Stimulated activated naive CD8-positive, alpha-beta T cell treated with anti-CD3 and anti-CD28 coated beads, Interleukin-15, Interleukin-2, amounts not matched to agents 100 U/mL and 50 U/mL, for 24 hours (primary cell): ENCODE results near the gene HLF.

ENCODE experiments used
- ATAC-seq: fragments of 150-1000 bp; cut with Tn5 transposase; one replicate; pipeline ENCODE4 v1.10.0; 2021
- DNase-seq: peaks from one replicate; pipeline ENCODE4 v3.0.0; 2021

The HLF gene

DNA sequence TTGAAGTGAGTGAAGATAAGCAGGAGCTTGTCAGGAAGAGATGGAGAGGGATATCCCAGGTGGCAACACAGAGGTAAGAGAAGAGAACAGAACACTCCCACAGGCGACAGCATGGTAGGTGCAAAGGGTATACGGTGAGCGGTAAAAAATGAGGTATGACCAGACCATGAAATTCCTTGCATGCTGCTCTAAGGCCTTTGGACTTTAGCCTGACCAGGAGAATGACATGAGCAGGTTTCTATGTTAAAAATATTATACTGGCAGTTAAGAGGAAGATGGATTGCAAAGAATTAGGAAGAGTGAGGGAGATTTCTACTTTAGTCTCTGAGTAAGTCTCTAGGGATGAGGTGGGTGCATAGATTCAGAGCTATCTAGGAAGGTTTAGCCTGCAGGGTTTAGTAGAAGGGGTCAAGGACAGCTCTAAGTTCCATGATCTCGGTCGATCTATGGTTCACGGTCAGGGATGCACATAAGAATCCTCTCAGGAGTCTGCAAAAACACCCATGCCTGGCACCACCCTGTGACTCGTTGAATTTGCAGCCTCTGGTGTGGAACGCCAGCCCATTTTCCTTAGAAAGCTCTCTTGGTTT, 65.7 kb downstream of the HLF start:
- DNase-seq (no peak), ATAC-seq (no peak)

DNA sequence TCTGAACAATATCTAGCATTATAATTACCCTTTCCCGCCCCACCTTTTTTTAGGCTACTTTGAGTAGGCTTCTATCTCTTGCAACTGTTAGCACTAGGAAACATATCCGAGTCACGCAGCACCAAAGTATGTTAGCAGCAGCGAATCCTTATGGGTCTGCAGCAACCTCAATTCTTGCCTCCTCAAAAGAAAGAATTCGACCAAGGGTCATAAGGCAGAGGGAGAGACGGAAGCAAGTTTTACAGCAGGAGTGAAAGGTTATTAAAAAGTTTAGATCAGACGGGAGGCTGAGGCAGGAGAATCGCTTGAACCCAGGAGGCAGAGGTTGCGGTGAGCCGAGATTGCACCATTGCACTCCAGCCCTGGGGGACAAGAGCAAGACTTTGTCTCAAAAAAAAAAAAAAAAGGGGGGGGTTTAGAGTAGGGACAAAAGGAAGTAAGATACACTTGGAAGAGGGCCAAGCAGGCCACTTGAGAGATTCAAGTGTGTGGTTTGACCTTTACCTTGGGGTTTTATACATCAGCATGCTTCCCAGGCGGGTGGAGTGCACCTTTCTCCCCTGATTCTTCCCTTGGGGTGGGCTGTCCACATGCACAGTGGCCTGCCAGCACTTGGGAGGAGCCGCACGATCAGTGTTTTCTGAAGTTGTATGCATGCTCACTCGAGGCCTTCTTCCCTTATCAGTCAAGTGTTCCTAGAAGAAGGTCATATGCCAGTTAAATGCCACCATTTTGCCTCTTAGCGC, 67.7 kb downstream of the HLF start:
- no peak for ATAC-seq

DNA sequence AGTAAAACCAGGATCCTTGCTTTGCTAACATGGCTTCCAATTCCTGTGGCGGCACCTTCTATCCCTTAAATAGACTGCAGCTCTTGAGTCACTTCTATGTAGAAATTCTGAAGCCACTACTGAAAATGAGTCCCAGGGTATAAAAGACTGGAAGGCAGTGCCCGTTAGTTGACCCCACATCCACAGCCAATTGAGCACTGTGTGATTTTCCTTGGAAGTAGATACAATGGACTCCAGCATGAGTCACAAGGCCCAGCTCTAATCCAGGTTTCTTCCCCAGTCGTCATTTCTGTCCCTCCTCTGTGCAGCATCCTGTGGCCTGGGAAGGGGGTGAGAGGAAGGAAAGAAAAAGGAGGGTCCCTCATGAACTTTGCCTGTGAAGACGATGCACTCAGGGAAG, 69.5 kb downstream of the HLF start:
- no peak for DNase-seq

More for the DNA sequence above, 67.7 kb downstream of the HLF start:
- DNase-seq = no peak

DNA sequence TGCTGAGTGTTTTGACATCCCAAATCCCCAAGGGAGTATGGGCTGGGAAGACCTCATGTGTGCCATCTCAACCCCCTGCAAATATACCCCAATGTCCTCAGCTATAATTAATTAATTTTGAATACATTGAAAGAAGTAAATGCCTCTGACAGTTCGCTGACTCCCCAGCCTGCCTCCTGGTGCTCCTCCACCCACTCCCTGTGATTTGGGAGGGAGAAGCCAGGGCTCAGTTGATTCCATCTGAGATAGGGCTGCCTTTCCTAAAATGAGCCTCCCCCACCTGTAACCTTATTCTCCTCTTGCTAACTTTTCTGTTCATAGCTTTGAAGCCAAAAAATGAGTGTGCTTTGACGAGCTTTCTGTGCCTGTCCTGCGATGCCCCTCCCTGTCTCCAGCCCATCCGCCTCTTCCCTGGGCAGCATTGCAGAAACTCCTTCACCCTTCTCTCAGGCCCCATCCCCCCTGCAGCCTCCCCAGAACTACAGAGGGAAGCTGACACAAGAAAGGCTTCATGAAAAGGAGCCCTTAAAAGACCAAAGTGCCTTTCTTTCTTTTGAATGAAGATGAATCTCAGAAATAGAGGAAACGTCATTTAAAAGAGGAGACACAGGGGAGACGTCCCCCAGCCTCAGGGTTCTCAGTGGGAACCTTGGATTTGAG, 70.3 kb downstream of the HLF start:
- ATAC-seq (no peak), DNase-seq (no peak)

More for the DNA sequence above, 69.5 kb downstream of the HLF start:
- no peak for ATAC-seq

DNA sequence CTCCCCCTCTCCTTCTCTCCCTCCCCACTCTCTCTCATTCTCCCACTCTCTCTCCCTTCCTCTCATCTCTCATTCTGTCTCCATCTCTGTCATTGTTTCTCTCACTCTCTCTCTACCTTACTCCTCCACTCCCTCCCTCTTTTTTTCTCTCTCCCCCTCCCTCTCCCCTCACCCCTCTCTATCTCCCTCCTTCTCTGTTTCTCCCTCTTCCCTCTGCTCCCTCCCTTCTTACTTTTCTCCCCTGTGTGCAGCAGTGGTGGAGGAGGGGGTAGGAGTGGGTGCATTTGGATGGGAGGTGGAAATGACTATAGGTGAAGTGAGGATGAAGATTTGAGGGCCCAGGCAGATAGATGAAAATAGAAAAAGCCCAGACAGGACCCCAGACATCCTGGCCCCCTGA, 70.9 kb downstream of the HLF start:
- DNase-seq = no peak
- ATAC-seq = no peak

DNA sequence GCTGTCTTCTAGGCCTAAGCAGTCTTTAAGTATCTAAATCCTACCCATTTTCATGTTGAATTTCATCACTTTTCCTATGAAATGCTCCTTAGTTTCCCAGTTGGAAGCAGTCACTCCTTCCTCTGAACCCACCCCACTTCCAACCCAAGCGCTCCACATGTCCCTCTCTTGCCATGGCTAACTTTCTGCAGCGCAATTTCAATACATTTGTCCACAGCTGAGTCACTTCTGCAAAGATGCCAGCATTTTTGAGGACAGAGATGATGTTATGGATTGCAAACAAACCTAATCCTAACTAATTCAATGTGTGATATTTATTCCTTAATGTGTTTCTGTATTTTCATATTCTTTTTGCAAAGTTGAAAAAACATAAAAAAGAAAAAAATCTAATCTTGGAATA, 71.7 kb downstream of the HLF start:
- no peak for DNase-seq
- ATAC-seq = no peak

DNA sequence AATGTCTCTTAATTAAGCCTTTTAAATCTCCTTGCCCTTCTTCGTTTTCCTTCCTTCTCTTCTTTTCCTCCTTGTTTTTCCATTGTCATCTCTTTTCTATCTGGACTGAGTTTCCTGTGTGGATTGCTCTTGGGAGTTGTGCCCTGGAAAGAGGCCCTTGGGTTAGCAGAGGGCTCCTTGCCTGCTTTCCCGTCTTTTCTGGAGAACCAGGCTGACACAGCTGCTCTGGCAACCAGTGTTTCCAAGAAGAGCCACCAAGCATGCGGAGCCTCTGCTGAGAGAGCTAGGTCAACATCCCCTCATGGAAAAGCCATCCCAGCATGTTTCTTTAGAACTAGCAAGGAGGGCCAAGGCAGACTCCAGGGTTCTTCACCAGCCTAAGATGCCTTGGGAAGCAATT, 75.4 kb downstream of the HLF start:
- DNase-seq (no peak), ATAC-seq (no peak)

DNA sequence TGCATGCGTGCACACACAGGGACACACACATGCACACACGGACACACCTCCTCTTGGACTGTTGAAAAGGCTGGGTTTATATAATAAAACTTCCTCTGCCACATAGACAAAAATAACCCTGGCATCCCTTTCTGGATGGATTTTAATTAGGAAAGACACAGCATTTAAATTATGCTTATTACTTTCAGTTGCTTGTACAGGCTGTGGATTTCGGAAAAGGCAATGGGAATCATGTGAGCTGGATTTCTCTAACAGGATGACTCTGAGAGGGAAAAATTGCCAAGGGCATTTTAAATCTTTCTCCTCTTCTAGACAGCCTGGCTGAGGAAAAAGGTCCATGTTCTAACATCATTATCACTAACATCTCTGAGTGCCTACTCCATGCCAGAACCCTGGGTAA, 75.9 kb downstream of the HLF start:
- DNase-seq (no peak), ATAC-seq (no peak)

DNA sequence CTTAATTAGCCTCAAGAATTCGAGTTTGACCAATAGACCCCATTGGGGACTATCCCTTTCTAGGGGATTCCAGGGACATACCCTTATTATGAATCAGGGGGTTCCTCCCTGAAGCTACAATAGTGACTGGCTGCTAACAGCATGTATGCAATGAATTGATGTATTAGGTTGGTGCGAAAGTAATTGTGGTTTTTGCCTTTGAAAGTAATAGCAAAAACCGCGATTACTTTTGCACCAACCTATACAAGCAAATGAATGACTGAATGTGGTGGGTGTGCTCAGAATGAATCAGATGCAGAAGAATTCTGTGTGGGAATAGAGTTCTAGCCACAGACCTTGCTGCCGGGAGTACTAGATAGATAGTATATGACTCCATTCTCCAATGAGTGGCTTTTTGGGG, 76.7 kb downstream of the HLF start:
- DNase-seq = no peak
- peak; percentile 67 for ATAC-seq

DNA sequence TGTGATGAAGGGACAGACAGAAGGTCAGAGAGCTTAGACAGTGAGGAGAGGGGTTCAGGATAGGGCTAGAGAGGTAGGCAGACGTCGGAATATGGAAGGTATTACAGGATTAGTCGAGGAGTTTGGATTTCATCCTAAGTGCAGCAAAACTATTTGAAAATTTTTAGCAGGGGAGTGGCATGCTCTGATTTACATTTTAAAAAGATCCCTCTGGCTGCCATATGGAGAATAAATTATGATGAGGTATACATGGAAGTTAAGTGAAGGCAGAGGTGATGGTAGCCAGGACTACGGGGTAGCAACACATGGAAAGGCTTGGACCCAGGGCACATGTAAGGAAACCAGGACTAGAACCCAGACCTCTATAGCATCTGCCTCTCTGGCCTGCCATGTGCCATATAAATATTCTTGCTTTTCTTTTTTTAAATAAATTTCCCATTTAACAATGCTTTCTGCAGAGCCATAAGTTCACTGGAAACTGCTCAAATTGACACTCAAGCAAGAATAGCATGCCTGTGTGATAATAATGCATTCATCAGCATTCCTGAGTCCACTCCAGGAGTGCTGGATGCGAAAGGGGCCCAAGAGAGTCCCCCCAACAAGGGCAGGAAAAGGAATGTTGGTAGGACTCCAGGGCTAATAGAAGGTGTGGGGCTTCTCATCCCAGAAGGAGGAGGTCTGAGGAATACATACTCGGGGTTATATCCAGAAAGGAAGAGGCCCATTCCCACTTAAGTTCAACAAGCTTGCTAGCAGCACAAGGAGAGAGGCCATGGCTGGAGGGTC, 78.2 kb downstream of the HLF start:
- ATAC-seq (no peak), DNase-seq (no peak)

DNA sequence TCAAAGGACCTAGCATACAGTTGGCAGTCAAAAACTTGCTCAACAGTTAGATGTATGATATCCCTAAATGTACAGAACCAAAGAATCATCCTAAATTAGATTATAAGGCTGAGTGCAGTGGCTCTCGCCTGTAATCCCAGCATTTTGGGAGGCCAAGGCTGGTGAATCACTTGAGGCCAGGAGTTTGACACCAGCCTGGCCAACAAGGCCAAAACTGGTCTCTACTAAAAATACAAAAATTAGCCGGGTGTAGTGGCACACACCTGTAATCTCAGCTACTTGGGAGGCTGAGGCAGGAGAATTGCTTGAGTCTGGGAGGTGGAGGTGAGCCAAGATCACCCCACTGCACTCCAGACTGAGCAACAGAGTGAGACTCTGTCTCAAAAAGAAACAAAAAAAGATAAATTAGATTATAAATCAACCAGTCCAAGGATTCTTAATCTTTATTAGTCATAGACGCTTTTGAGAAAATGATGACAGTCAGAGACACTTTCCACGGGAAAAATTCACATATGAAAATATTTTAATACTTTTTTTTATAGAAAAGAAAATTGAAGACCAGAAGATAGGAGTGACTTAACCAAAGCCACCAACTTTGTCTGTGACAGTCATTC, 79.2 kb downstream of the HLF start:
- no peak for DNase-seq
- ATAC-seq = peak; percentile 11

DNA sequence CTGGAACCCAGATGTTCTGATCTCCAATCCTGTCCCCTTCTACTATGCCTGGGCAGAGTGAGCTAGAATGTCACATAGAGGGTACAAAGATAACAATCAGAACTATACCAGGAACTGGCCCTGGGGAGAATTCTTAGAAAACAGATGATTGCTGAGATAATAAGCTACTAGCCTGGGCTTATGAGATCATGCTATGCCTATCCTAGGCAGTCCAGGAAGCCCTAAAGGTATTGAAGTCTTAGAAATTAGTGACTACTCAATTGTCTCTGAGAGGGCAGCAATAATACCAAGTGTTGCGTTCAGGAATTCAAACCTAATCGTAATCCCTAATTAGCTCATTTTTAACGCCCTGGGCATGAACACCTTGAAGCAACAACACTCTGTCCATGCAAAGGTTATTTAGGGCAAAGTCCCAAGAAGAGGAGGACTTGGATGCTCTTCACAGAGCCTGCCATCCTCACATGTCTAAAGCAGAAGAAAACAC, 79.8 kb downstream of the HLF start:
- DNase-seq = no peak

DNA sequence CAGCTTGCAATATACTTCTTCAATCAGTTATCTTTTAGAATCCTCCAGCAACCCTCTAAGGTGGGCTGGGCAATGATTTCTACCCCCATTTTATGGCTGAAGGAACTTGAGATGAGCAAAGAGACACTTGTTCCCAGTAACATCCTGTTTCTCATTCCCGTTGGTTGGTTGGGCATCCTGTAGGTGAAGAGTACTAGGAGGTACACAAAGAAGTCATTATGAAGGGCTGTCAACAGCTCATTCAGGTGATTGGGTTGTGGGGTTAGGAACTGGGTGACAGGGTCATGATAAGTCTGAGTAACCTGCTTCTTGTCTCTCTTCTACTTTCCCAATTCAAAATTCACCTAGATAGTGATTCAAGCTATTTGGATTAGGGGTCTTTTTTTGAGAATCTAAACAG, 80.4 kb downstream of the HLF start:
- ATAC-seq (no peak), DNase-seq (no peak)

More for the DNA sequence above, 79.8 kb downstream of the HLF start:
- ATAC-seq = peak; percentile 84

DNA sequence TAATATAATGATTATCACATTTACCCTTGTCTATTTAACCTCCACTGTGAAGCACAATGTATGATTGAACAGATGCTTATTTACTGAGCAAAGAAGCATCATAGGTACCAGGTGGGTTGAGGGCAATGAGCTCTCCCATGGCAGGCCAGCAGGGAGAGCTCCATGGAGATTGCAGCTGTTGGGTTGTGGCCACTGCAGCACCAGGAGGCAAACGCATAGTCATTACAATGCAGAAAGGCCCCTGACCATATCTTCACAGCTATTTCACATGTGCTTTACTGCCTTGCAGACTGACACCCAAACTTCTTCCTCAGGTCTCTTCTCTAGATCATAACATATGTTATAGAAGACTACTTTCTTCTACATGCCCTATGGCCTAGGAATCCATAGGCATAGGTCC, 81.9 kb downstream of the HLF start:
- no peak for ATAC-seq
- DNase-seq = no peak

DNA sequence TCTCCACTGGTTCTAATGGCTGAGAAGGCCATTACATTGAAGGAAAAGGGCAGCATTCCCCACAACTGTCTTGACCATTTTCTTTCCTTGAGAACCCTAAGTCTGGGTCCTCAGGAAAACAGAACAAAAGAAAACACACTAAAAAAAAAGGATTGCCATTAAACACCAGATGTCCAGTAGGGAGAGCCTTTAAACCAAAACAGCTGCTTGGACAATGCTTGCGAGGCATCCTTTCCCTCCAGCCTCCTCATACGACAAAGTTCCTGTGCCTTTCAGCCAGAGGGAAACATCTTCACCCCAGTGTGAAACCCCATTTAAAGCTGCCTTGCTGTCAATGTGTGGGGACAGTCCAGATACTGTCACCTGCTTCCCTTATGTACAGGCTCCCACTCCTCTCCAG, 82.6 kb downstream of the HLF start:
- ATAC-seq = no peak

DNA sequence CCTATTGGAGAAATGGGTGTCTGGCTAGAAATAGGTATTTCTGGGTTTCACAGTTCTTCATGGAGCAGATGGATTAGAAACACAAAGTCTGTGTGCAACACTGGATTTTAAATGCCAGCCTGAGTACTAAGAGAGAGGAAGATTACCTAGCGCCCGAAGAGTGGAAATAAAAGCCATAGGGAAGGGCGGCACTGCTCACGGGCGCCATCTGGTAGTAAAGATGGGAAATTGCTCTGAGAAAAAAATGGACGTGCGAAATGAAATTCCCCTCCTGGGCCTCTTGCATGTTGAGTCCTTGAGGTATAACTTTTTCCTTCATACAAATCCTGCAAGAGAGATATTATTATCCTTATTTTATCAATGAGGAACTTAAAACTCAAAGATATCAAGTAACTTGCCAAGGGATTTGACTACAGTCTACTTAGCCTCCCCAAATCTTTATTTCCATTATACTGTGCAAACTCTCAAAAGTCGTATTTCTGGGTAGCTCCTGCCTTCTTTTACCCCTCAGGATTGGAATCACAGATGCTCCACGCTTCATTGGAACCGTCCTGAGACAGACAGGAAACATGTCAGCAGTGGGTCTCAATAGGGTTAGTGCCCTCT, 84.1 kb downstream of the HLF start:
- ATAC-seq (no peak), DNase-seq (peak; percentile 37)

More for the DNA sequence above, 82.6 kb downstream of the HLF start:
- no peak for DNase-seq

DNA sequence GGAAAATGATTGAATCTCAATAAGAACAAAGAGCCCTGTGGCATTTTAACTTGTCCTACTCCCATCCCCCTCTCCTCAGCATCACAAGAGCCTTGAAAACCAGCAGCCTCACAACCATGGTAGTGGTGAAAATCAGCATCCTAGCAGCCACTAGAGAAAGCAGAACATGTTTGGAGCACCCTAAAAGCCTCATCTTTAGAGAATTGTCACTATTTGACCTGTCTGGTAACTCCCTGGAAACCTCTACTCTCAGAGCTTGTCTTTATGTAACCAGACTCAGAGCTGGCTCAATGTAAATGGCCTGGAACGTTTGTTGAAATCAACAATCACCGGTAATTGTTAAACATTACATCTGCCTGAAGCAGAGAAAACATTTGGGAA, 86.1 kb downstream of the HLF start:
- ATAC-seq (no peak), DNase-seq (no peak)

DNA sequence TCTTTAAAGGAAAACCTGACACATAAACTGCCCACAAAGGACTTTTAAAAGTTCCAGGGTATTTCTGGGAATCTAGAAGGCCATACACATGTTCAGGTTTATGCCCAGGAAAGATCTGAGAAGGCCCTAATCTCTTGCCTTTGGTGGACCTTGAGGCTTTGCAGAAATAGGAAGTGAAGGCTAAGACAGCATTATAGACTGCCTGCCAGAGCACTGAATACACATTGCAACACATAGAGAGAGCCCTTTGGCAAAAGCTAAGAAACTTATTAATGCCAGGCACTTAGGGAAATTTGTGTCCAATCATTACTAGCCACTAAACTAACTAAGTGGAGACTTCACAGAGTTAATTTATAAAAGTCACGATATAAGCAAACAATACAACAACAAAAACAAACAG, 86.5 kb downstream of the HLF start:
- DNase-seq (no peak), ATAC-seq (no peak)

DNA sequence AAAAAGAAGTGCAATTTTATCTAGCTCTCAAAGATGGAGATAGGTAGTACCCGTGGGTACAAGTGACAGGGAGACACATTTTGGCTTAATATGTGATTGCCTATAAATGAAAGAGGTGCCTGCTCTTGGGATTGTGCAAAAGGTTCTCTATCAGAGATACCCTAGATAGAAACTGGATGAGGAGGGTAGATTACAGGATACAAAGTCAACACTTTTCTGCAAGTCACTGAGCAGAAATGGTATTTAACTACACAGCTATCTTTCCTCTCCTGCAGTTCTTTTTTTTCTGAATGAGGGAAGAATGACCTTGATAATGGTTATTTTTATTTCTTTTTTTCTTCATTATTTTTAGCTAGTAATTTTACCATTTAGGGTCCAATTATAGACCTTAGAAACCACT, 89.2 kb downstream of the HLF start:
- DNase-seq = no peak
- no peak for ATAC-seq

DNA sequence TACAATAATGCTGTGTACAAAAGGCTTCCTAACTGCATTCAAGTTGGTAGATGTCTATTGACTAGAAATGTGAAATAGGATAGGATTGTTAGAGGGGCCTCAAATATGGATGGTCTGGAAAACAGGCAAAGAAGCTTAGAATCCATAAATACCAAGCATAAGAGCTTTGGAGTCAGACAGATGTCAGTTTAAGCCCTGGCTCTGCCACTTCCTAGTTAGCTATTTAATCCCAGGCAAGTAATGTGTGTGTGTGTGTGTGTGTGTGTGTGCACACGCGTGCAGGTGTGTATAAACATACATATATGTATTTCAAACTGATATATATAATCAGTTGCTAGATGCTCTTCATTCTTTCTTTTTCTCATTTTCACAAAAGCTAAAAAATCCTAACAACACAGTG, 90.2 kb downstream of the HLF start:
- no peak for ATAC-seq

DNA sequence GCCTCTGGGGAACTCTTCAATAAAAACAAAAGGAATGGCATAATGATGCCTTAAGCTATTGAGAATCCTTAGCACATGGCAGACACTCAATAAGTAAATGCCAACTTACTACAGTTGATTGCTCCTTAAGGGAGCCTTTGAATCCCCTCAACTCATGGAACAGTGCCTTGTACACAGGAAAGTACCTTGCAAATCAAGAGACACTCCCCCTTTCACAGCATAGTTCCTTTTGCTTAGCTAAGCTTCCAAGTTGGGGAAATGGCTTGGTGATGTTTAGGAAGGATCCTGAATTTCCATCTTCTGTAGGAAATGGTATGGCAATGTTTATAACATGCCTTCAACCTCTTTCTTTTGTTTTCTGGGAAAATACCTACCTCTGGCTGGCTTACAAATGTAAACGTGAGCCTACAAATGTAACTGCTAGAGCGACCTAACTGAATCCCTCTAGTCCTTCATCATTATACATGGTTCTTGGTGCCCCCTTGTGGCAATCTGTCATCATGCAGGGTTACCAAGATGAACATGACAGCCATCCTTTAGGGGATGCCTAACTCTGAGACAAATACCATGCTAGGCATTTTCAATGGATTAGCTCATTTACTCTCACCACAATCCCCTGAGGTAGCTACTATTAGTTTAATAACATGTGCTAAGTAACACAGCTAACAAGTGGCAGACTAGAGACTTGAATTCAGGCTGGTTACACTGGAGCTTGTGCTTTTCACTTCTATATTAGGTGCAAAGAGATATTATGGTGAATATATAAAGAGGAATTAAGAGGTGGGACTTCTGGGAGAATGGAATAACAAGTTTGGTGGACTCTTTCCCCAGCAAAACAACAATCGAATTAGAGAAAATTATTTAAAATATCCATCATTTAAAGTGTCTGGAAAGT, 91.9 kb downstream of the HLF start:
- ATAC-seq (peak; percentile 81), DNase-seq (peak; percentile 74)

More for the DNA sequence above, 90.2 kb downstream of the HLF start:
- no peak for DNase-seq
